ENCODE results near the gene METTL26. TPM values are rescaled to one million over a fixed set of nuclear protein-coding genes. Genes with fewer than 3 reads are reported as not detected.

METTL26 gene
- total RNA-seq, 1 donor: 76.0 TPM

- H3K27ac ChIP-seq (ENCODE audit: low read depth, low read length): no peak overlapping the region
- DNase-seq (ENCODE audit: insufficient read length, low spot score, missing footprints): no peak
- no peak for TF ChIP-seq CTCF (IDR thresholded peaks at IDR 0.05; ENCODE audit: extremely low read depth, low read depth, low read length)
- peaks cover 35% of the 10 kb centered on the region for H3K79me2 ChIP-seq (ENCODE audit: insufficient read depth, low read length)
- H3K4me3 ChIP-seq (ENCODE audit: insufficient read depth, low read length): no peak overlapping the region
- peaks cover 20% of the 10 kb centered on the region for H3K36me3 ChIP-seq (ENCODE audit: insufficient read depth, low read length)
- no peaks in the 10 kb centered on the region for H3K27me3 ChIP-seq (ENCODE audit: insufficient read depth, low read length)
- peaks cover 10% of the 10 kb centered on the region for H3K4me1 ChIP-seq (ENCODE audit: insufficient read depth, low read length)
- H3K9me3 ChIP-seq (ENCODE audit: low read depth, low read length): no peaks in the 10 kb centered on the region
- peaks cover 20% of the 10 kb centered on the region for H4K20me1 ChIP-seq (ENCODE audit: insufficient read depth, low read length)
- H2AFZ ChIP-seq (ENCODE audit: low read length): no peak overlapping the region
- no peak overlapping the region for H3K4me2 ChIP-seq (ENCODE audit: insufficient read depth, low read length)
These were observed 30.5 kb upstream of the METTL26 start for GRCh38 chr16:666572-666971.

- Histone ChIP-seq H3K27me3 (ENCODE audit: insufficient read depth, low read length) (no peaks in the 10 kb centered on the region), H3K36me3 (ENCODE audit: insufficient read depth, low read length) (peaks cover 2% of the 10 kb centered on the region), H3K4me1 (ENCODE audit: insufficient read depth, low read length) (peaks cover under 1% of the 10 kb centered on the region), H3K9me3 (ENCODE audit: low read depth, low read length) (no peaks in the 10 kb centered on the region), H2AFZ (ENCODE audit: low read length) (no peak overlapping the region), H3K79me2 (ENCODE audit: insufficient read depth, low read length) (peaks cover 2% of the 10 kb centered on the region), H3K4me3 (ENCODE audit: insufficient read depth, low read length) (no peak overlapping the region), H4K20me1 (ENCODE audit: insufficient read depth, low read length) (no peaks in the 10 kb centered on the region), H3K27ac (ENCODE audit: low read depth, low read length) (no peak overlapping the region), H3K4me2 (ENCODE audit: insufficient read depth, low read length) (no peak overlapping the region)
- TF ChIP-seq CTCF (IDR thresholded peaks at IDR 0.05; ENCODE audit: extremely low read depth, low read depth, low read length): no peak
- no peak for DNase-seq (ENCODE audit: insufficient read length, low spot score, missing footprints)
These were observed 26.5 kb upstream of the METTL26 start for GRCh38 chr16:662597-662996.

GRCh38 chr16:662095-662494, 26.0 kb upstream of the METTL26 start:
- H3K36me3 ChIP-seq (ENCODE audit: insufficient read depth, low read length): peaks cover 2% of the 10 kb centered on the region
- no peak overlapping the region for H3K4me2 ChIP-seq (ENCODE audit: insufficient read depth, low read length)
- H3K27ac ChIP-seq (ENCODE audit: low read depth, low read length): no peak overlapping the region
- no peak for TF ChIP-seq CTCF (IDR thresholded peaks at IDR 0.05; ENCODE audit: extremely low read depth, low read depth, low read length)
- H3K27me3 ChIP-seq (ENCODE audit: insufficient read depth, low read length): no peaks in the 10 kb centered on the region
- no peak overlapping the region for H2AFZ ChIP-seq (ENCODE audit: low read length)
- H3K79me2 ChIP-seq (ENCODE audit: insufficient read depth, low read length): no peaks in the 10 kb centered on the region
- DNase-seq (ENCODE audit: insufficient read length, low spot score, missing footprints): no peak
- H3K4me1 ChIP-seq (ENCODE audit: insufficient read depth, low read length): no peaks in the 10 kb centered on the region
- H3K9me3 ChIP-seq (ENCODE audit: low read depth, low read length): no peaks in the 10 kb centered on the region
- no peaks in the 10 kb centered on the region for H4K20me1 ChIP-seq (ENCODE audit: insufficient read depth, low read length)
- H3K4me3 ChIP-seq (ENCODE audit: insufficient read depth, low read length): no peak overlapping the region

GRCh38 chr16:661184-661821, 25.2 kb upstream of the METTL26 start:
- Histone ChIP-seq H3K9me3 (ENCODE audit: low read depth, low read length) (no peaks in the 10 kb centered on the region), H4K20me1 (ENCODE audit: insufficient read depth, low read length) (no peaks in the 10 kb centered on the region), H2AFZ (ENCODE audit: low read length) (no peak overlapping the region), H3K4me1 (ENCODE audit: insufficient read depth, low read length) (no peaks in the 10 kb centered on the region), H3K27me3 (ENCODE audit: insufficient read depth, low read length) (no peaks in the 10 kb centered on the region), H3K79me2 (ENCODE audit: insufficient read depth, low read length) (no peaks in the 10 kb centered on the region), H3K27ac (ENCODE audit: low read depth, low read length) (no peak overlapping the region), H3K4me3 (ENCODE audit: insufficient read depth, low read length) (no peak overlapping the region), H3K36me3 (ENCODE audit: insufficient read depth, low read length) (peaks cover 2% of the 10 kb centered on the region), H3K4me2 (ENCODE audit: insufficient read depth, low read length) (no peak overlapping the region)
- TF ChIP-seq CTCF (IDR thresholded peaks at IDR 0.05; ENCODE audit: extremely low read depth, low read depth, low read length): no peak
- no peak for DNase-seq (ENCODE audit: insufficient read length, low spot score, missing footprints)

Data from osteoblast (primary cell).